ENCODE measurements around the gene KIAA1958. TPM values are rescaled to one million over a fixed set of nuclear protein-coding genes. Genes with fewer than 3 reads are reported as not detected.

The KIAA1958 gene
- total RNA-seq, 1 experiment from 2014 or later, result 18.5 TPM

DNA sequence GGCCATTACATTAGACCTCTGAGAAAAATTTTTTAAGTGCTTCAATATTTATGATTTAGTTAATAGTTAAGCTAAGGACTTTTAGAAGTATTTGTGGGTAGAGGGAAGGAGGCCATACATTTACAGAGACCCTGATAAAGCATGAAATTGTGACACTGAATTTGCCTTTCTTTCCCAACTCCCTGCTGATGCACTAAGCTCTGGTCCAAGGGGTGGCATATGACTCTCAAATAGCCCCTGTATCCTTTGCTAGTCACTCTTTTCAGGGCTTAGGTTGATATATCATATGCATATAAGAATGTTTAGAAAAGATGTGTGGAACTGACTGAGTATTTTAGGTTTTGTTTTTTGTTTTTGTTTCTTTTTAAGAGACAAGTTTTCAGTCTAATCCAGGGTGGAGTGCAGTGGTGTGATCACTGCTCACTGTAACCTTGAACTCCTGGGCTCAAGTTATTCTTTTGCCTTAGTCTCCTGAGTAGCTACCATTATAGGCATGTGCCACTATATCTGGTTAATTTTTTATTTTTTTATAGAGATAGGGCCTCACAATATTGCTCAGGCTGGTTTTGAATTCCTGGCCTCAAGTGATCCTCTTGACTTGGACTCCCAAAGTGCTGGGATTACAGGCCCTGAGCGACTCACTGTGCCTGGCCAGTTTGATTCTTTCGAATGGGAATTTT is 20.5 kb downstream of the KIAA1958 start:
- no peaks in the 10 kb centered on the region for H4K20me1 ChIP-seq (ENCODE audit: insufficient read depth)
- H3K27me3 ChIP-seq (ENCODE audit: insufficient read depth, low read length), result no peaks in the 10 kb centered on the region
- ChIA-PET POLR2A (no interaction called here), RAD21 (ENCODE audit: low non-redundant PET in 1 of 2, low total read pairs in 2 of 2, uncharacterized antibody in 2 of 2, unreplicated experiment in 2 of 2) (no interaction called here), CTCF (no interaction called here)
- no peaks in the 10 kb centered on the region for H3K4me1 ChIP-seq (ENCODE audit: control insufficient read depth in 1 of 2, insufficient read depth in 2 of 2, low read length in 2 of 2)
- peaks cover 22% of the 10 kb centered on the region for H3K79me2 ChIP-seq (ENCODE audit: insufficient read depth, low read length)
- H3K9me2 ChIP-seq (ENCODE audit: insufficient read depth), result no peaks in the 10 kb centered on the region
- H2AFZ ChIP-seq (ENCODE audit: low read depth, low read length, poor library complexity, severe bottlenecking), result no peak overlapping the region
- no peak for DNase-seq (ENCODE audit: low read depth, low spot score)
- H3K4me3 ChIP-seq (replicated peaks in 1 of 2; ENCODE audit: low read depth in 1 of 2, low read length in 2 of 2), result no peak overlapping the region
- H3K27ac ChIP-seq (ENCODE audit: low read depth, low read length), result no peak overlapping the region
- H3K9ac ChIP-seq (ENCODE audit: low read length), result no peak overlapping the region
- H3K9me3 ChIP-seq (ENCODE audit: control insufficient read depth in 1 of 2, insufficient read depth in 1 of 2, low read depth in 1 of 2, low read length in 2 of 2), result no peaks in the 10 kb centered on the region
- no peak overlapping the region for H3K4me2 ChIP-seq (ENCODE audit: low read length)
- intact Hi-C loops (cut with micrococcal nuclease), result no loop called here
- no TSS peak for BruUV-seq (replicated peaks)
- ATAC-seq, result no peak
- no peaks in the 10 kb centered on the region for H3K36me3 ChIP-seq (ENCODE audit: control insufficient read depth in 1 of 2, insufficient read depth in 2 of 2, low read length in 2 of 2)
- no peak for TF ChIP-seq ZFX (IDR thresholded peaks at IDR 0.05)
- TF ChIP-seq SRF (IDR thresholded peaks at IDR 0.05; ENCODE audit: low read depth), result no peak
- TF ChIP-seq FOSL1 (IDR thresholded peaks at IDR 0.05; ENCODE audit: low read depth), result no peak
- TF ChIP-seq, protein P1, sequence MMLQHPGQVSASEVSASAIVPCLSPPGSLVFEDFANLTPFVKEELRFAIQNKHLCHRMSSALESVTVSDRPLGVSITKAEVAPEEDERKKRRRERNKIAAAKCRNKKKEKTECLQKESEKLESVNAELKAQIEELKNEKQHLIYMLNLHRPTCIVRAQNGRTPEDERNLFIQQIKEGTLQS (IDR thresholded peaks at IDR 0.05), result no peak
- no peak for TF ChIP-seq POLR2AphosphoS5 (IDR thresholded peaks at IDR 0.05; ENCODE audit: low read depth, low read length)
- no peak for TF ChIP-seq CBX3 (IDR thresholded peaks at IDR 0.05; ENCODE audit: low read depth)
- no peak for TF ChIP-seq RAD21 (IDR thresholded peaks at IDR 0.05; ENCODE audit: low read depth)
- no peak for TF ChIP-seq POLR2A (IDR thresholded peaks at IDR 0.05; ENCODE audit: borderline replicate concordance, extremely low read depth, insufficient read depth, insufficient read length)
- TF ChIP-seq ELF1 (IDR thresholded peaks at IDR 0.05; ENCODE audit: borderline replicate concordance, low read depth), result no peak
- TF ChIP-seq, protein P2, sequence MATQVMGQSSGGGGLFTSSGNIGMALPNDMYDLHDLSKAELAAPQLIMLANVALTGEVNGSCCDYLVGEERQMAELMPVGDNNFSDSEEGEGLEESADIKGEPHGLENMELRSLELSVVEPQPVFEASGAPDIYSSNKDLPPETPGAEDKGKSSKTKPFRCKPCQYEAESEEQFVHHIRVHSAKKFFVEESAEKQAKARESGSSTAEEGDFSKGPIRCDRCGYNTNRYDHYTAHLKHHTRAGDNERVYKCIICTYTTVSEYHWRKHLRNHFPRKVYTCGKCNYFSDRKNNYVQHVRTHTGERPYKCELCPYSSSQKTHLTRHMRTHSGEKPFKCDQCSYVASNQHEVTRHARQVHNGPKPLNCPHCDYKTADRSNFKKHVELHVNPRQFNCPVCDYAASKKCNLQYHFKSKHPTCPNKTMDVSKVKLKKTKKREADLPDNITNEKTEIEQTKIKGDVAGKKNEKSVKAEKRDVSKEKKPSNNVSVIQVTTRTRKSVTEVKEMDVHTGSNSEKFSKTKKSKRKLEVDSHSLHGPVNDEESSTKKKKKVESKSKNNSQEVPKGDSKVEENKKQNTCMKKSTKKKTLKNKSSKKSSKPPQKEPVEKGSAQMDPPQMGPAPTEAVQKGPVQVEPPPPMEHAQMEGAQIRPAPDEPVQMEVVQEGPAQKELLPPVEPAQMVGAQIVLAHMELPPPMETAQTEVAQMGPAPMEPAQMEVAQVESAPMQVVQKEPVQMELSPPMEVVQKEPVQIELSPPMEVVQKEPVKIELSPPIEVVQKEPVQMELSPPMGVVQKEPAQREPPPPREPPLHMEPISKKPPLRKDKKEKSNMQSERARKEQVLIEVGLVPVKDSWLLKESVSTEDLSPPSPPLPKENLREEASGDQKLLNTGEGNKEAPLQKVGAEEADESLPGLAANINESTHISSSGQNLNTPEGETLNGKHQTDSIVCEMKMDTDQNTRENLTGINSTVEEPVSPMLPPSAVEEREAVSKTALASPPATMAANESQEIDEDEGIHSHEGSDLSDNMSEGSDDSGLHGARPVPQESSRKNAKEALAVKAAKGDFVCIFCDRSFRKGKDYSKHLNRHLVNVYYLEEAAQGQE (IDR thresholded peaks at IDR 0.05; ENCODE audit: low read depth), result no peak
- no peak for TF ChIP-seq CEBPB (IDR thresholded peaks at IDR 0.05; ENCODE audit: low read depth)
- no peak for TF ChIP-seq EZH2 (IDR thresholded peaks at IDR 0.05)
- no peak for TF ChIP-seq JUND (IDR thresholded peaks at IDR 0.05)
- TF ChIP-seq SP1 (IDR thresholded peaks at IDR 0.05; ENCODE audit: low read depth), result no peak
- no peak for TF ChIP-seq TCF7L2 (IDR thresholded peaks at IDR 0.05; ENCODE audit: borderline replicate concordance, extremely low read depth, insufficient read depth, insufficient read length)

All from HCT116 (cell line).